ENCODE results near the gene DPYSL3.

GRCh38 chr5:147551677-147552076, 41.8 kb upstream of the DPYSL3 start:
- TF ChIP-seq YY1 (IDR thresholded peaks at IDR 0.05; ENCODE audit: insufficient read depth, insufficient read length) (no peak), ZNF274 (IDR thresholded peaks at IDR 0.05; ENCODE audit: low read depth, low read length) (no peak), SUZ12 (IDR thresholded peaks at IDR 0.05; ENCODE audit: extremely low read depth, insufficient read depth, insufficient read length) (no peak)
